Lower leg skin (tissue), 4 donors: Measurements from ENCODE around the gene CACNA1I. TPM values are rescaled to one million over a fixed set of nuclear protein-coding genes. Genes with fewer than 3 reads are reported as not detected.

Source experiments
- DNase-seq, 2 donors: peaks; one replicate each; pipeline ENCODE4 v3.0.0-alpha.2; 2019; ENCODE audit warnings: low spot score in 2 of 2
- H3K4me3 ChIP-seq: fragments of 200-600 bp; sonication (generic); 2 replicates; pipeline ENCODE4 v1.5.1; 2017; ENCODE audit warnings: mild to moderate bottlenecking, low read depth; ENCODE audit not compliant: poor library complexity, severe bottlenecking
- POLR2A ChIP-seq, 2 donors: fragments of 450-650 bp; IDR thresholded peaks; one replicate each; pipeline ENCODE4 v1.6.1; 2016 to 2017; ENCODE audit warnings: antibody characterized with exemption in 2 of 2, mild to moderate bottlenecking in 1 of 2, moderate library complexity in 1 of 2
- WGBS, 2 donors: methylation state at CpG; one replicate each; pipeline ENCODE4 v1.1.5; 2018; 5-methylcytosine and 5-hydroxymethylcytosine counted together
- intact Hi-C: fragments of 100-400 bp; cut with DNase I; formaldehyde crosslinking; loops from one replicate; pipeline ENCODE4 v1.15.0; 2023; ENCODE audit warnings: low total_unique reads
- total RNA-seq, 4 donors: library from RNA; depleted of rRNA; stranded (reverse); fragments of >200 nt; gene quantifications; one replicate each; pipeline ENCODE4 v1.1.0, GENCODE V29; 2016
- TF ChIP-seq, protein P1 (sequence below), 3 donors: fragments of 450-650 bp; IDR thresholded peaks; one replicate each; pipeline ENCODE4 v1.5.1; 2016; ENCODE audit warnings: antibody characterized with exemption in 3 of 3, mild to moderate bottlenecking in 3 of 3, moderate library complexity in 2 of 3

The CACNA1I gene
- total RNA-seq, 4 donors from 2014 or later = 0.13 to 0.27 (median 0.21) TPM

DNA sequence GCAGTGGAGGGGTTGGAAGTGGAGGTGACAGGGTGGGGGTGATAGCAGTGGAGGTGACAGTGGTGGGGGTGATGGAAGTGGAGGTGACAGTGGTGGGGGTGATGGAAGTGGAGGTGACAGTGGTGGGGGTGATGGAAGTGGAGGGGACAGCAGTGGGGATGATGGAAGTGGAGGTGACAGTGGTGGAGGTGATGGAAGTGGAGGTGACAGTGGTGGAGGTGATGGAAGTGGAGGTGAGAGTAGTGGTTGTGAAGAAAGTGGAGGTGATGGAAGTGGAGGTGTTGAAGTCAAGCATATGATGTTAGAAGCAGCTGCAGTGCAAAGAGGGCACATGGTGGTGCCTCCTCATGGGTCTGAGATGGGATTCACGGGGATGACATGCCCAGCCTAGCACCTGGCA lies 141.5 kb downstream of the CACNA1I start:
- TF ChIP-seq, protein P1, sequence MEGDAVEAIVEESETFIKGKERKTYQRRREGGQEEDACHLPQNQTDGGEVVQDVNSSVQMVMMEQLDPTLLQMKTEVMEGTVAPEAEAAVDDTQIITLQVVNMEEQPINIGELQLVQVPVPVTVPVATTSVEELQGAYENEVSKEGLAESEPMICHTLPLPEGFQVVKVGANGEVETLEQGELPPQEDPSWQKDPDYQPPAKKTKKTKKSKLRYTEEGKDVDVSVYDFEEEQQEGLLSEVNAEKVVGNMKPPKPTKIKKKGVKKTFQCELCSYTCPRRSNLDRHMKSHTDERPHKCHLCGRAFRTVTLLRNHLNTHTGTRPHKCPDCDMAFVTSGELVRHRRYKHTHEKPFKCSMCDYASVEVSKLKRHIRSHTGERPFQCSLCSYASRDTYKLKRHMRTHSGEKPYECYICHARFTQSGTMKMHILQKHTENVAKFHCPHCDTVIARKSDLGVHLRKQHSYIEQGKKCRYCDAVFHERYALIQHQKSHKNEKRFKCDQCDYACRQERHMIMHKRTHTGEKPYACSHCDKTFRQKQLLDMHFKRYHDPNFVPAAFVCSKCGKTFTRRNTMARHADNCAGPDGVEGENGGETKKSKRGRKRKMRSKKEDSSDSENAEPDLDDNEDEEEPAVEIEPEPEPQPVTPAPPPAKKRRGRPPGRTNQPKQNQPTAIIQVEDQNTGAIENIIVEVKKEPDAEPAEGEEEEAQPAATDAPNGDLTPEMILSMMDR (IDR thresholded peaks at IDR 0.05) = no peak
- no peak for TF ChIP-seq POLR2A (IDR thresholded peaks at IDR 0.05)
- intact Hi-C loops = no loop called here
- WGBS, 2 donors = 89 to 90% methylated on average over 1 of the region's 1 CpG
- no peak overlapping the region for H3K4me3 ChIP-seq
- no peak for DNase-seq

DNA sequence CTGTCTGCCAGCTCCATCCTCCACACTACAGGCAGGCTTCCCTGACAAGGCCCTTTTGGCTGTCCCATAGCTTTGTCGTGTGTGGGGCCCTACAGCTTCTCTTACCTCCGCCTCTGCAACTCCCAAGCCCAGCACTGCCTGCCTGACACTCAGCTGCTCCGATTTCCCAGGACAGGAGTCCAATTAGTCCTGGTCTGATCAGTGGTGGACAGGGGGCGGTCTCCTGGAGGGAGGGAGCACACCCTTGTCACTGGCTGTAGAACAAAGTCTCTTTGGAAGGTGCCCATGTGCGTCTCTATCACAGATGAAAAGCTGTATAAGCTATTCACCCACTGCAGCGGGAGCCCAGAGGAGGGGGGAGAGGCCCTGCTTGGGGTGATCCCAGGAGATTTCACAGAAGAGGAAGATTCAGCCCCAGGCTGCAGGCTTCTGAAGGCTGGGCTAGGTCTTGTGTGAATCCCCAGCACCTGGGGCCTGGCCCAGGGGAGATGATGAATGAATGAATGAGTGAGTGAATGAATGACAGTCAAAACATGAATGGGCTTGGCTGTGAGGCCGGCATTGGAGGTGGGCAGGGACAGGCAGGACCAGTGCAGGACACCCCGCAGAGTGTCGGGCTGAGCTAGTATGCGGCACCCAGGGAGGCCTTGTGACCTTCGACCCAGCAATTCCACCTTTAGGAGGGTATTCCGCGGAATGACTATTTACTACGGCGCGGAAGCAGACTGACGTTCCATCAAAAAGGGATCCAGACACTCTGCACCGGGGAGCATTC lies 142.4 kb downstream of the CACNA1I start:
- WGBS, 2 donors = 62 to 64% methylated on average over 18 of the region's 18 CpGs
- intact Hi-C loops = no loop called here

GRCh38 chr22:39713799-39714290 lies 143.3 kb downstream of the CACNA1I start:
- H3K4me3 ChIP-seq = no peak overlapping the region
- 80 to 86% methylated on average over 10 of the region's 10 CpGs for WGBS, 2 donors
- no peak for DNase-seq
- intact Hi-C loops = no loop called here
- TF ChIP-seq, protein P1 (IDR thresholded peaks at IDR 0.05) = no peak
- no peak for TF ChIP-seq POLR2A (IDR thresholded peaks at IDR 0.05)

More for the DNA sequence above, 142.4 kb downstream of the CACNA1I start:
- no peak for DNase-seq
- H3K4me3 ChIP-seq = no peak overlapping the region
- TF ChIP-seq, protein P1 (IDR thresholded peaks at IDR 0.05) = no peak
- TF ChIP-seq POLR2A (IDR thresholded peaks at IDR 0.05) = no peak

- no peak for TF ChIP-seq POLR2A (IDR thresholded peaks at IDR 0.05)
- TF ChIP-seq, protein P1 (IDR thresholded peaks at IDR 0.05) = no peak
- WGBS, 2 donors = 89 to 94% methylated on average over 8 of the region's 8 CpGs
- intact Hi-C loops = no loop called here
- no peak overlapping the region for H3K4me3 ChIP-seq
- DNase-seq = no peak
Measured at GRCh38 chr22:39714321-39714720, 143.8 kb downstream of the CACNA1I start.

GRCh38 chr22:39715778-39716495 lies 145.4 kb downstream of the CACNA1I start:
- intact Hi-C loops = no loop called here
- WGBS, 2 donors = 70 to 74% methylated on average over 24 to 25 of the region's 25 CpGs
- H3K4me3 ChIP-seq = no peak overlapping the region
- TF ChIP-seq, protein P1 (IDR thresholded peaks at IDR 0.05) = no peak
- TF ChIP-seq POLR2A (IDR thresholded peaks at IDR 0.05) = no peak
- no peak for DNase-seq
